ENCODE results near the gene SFMBT1. TPM values are rescaled to one million over a fixed set of nuclear protein-coding genes. Genes with fewer than 3 reads are reported as not detected.

SFMBT1 gene
- total and polyA plus RNA-seq, 2 of the 8 experiments (the other 6 are each of a cell fraction or from before 2014, with no cell fraction given): 8.1 to 16.8 TPM

GRCh38 chr3:52859686-52860423 is 186.0 kb downstream of the SFMBT1 start:
- peak overlapping the region; percentile 14; the same call in 1 of the 2 replicates for H4K8ac ChIP-seq (ENCODE audit: extremely low read depth, insufficient read depth, low read length)
- 96% methylated on average over 8 of the region's 8 CpGs; no CpG with 5 or more reads in 1 of the 2 experiments for WGBS, 2 experiments (ENCODE audit: extremely low coverage in 1 of 2, insufficient coverage in 1 of 2, insufficient read length in 1 of 2, insufficient replicate concordance in 2 of 2, low coverage in 1 of 2, low lambda C conversion rate in 2 of 2, missing lambda C conversion rate in 1 of 2)
- no peak overlapping the region for H4K91ac ChIP-seq (replicated peaks; ENCODE audit: insufficient read length, low read length)
- H3K36me3 ChIP-seq (ENCODE audit: control insufficient read depth in 2 of 4, insufficient read depth in 4 of 4, low read length in 3 of 4): no peaks in the 10 kb centered on the region
- H3K4me3 ChIP-seq (ENCODE audit: extremely low read depth in 1 of 4, insufficient read depth in 2 of 4, low read depth in 3 of 4, low read length in 4 of 4): no peak overlapping the region
- H3K14ac ChIP-seq (ENCODE audit: insufficient read length): no peak overlapping the region
- H3K18ac ChIP-seq (ENCODE audit: extremely low read depth, low read length): no peak overlapping the region
- no peak overlapping the region for H2BK12ac ChIP-seq (ENCODE audit: low read depth, low read length)
- no peaks in the 10 kb centered on the region for H3K79me2 ChIP-seq (ENCODE audit: control insufficient read depth in 1 of 2, insufficient read depth in 2 of 2, low read length in 2 of 2)
- H4K5ac ChIP-seq (ENCODE audit: insufficient read length, low read depth, low read length): no peak overlapping the region
- no peak overlapping the region for H3K27ac ChIP-seq (ENCODE audit: low read depth, low read length)
- H3K9ac ChIP-seq (replicated peaks in 1 of 4; ENCODE audit: extremely low read depth in 1 of 4, low read depth in 3 of 4, low read length in 3 of 4): no peak overlapping the region
- H2BK15ac ChIP-seq (ENCODE audit: low read length): no peak overlapping the region
- H3K79me1 ChIP-seq (ENCODE audit: low read depth, low read length): no peaks in the 10 kb centered on the region
- H2BK120ac ChIP-seq (replicated peaks; ENCODE audit: low read depth, low read length): no peak overlapping the region
- no peak overlapping the region for H3K56ac ChIP-seq (replicated peaks; ENCODE audit: insufficient read length, low read depth, low read length)
- no peak overlapping the region for H3K23ac ChIP-seq (ENCODE audit: insufficient read length)
- H3K4me1 ChIP-seq (replicated peaks in 1 of 4; ENCODE audit: control insufficient read depth in 3 of 4, insufficient read depth in 4 of 4, low read length in 3 of 4): no peaks in the 10 kb centered on the region
- peaks cover 0 to 2% of the 10 kb centered on the region in 2 experiments; a peak in 1 of 4 replicates for H3K9me3 ChIP-seq (ENCODE audit: insufficient read depth in 2 of 2, low read depth in 1 of 2, low read length in 1 of 2)
- H3K4me2 ChIP-seq (ENCODE audit: insufficient read depth in 1 of 2, low read depth in 2 of 2, low read length in 2 of 2): no peak overlapping the region
- TF ChIP-seq TAF7 (optimal IDR thresholded peaks at IDR 0.05; ENCODE audit: borderline replicate concordance, low read depth, low read length) (no peak), RAD21 (IDR thresholded peaks at IDR 0.05 in 1 of 2, conservative IDR thresholded peaks at IDR 0.05 in 1 of 2; ENCODE audit: low read depth in 2 of 2, low read length in 2 of 2) (no peak), SIX5 (IDR thresholded peaks at IDR 0.05; ENCODE audit: low read depth, low read length) (no peak), TAF1 (IDR thresholded peaks at IDR 0.05; ENCODE audit: low read depth, low read length) (no peak), POU5F1 (IDR thresholded peaks at IDR 0.05; ENCODE audit: low read depth, low read length) (no peak), BRCA1 (IDR thresholded peaks at IDR 0.05; ENCODE audit: low read depth, low read length) (no peak)
- no peak overlapping the region for H2AFZ ChIP-seq (ENCODE audit: low read length)
- H3K4ac ChIP-seq (replicated peaks; ENCODE audit: insufficient read length, low read depth, low read length): no peak overlapping the region
- H2AK5ac ChIP-seq (ENCODE audit: low read depth, low read length): no peak overlapping the region
- ChIA-PET POLR2A (ENCODE audit: partially characterized antibody) (no interaction called here), CTCF (ENCODE audit: partially characterized antibody) (interaction anchor here (0.6 to 1.7 kb wide), 8 partner anchors 19 to 403 kb away, joined by 3 to 5 read pairs (median 3); no protein-coding TSS in a partner anchor)
- peaks cover 0 to 6% of the 10 kb centered on the region in 2 experiments for H4K20me1 ChIP-seq (replicated peaks in 1 of 2; ENCODE audit: control insufficient read depth in 1 of 2, insufficient read depth in 2 of 2, low read length in 2 of 2)
- H3K23me2 ChIP-seq (ENCODE audit: low read depth, low read length): no peaks in the 10 kb centered on the region
- FAIRE-seq: no peak
- DNase-seq (ENCODE audit: low read depth in 1 of 2, low spot score in 2 of 2): no peak
- no peaks in the 10 kb centered on the region for H3K27me3 ChIP-seq (replicated peaks in 1 of 4; ENCODE audit: control insufficient read depth in 3 of 4, extremely low read depth in 1 of 4, insufficient read depth in 3 of 4, low read length in 3 of 4)
- no peak overlapping the region for H2BK5ac ChIP-seq (ENCODE audit: low read depth, low read length)
- H2BK20ac ChIP-seq (ENCODE audit: low read length): no peak overlapping the region
